Measurements from ENCODE around the gene CXCR6. TPM values are rescaled to one million over a fixed set of nuclear protein-coding genes. Genes with fewer than 3 reads are reported as not detected.

CXCR6 gene
- total and polyA plus RNA-seq, 2 of the 13 experiments (the other 11 are each of a cell fraction or from before 2014, with no cell fraction given) = not detected

DNA sequence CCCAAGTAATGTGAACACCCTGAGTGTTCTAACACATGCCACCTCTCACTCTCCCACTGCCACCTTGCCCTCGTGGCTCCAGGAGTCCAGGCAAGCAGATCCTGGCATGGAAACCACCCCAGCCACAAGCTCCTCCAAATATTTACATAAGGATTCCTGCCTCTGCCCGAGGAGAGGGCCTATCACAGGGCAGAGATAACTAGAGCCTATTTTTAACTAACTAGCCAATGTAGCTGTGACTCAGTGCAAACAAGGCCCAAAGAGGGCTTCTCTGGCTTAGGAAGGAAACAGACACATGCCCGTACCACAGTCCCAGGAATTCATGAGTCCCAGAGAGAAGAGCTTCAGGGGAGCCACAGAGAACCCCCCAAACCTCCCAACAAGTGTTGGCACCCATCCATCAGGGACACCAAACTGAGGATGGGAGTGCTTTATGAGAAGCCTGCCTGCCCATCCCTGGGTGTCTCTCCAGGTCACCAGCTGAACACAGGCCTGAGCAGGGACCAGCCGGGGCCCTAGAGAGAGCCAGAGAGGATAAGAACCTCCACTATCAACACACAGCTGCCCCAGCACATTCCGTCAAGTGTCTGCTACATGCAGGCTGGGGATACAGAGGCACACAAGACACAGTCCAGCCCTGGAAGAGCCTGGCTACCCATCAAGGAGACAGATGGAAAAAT lies 43.2 kb downstream of the CXCR6 start (continued):
- TF ChIP-seq, protein P1, sequence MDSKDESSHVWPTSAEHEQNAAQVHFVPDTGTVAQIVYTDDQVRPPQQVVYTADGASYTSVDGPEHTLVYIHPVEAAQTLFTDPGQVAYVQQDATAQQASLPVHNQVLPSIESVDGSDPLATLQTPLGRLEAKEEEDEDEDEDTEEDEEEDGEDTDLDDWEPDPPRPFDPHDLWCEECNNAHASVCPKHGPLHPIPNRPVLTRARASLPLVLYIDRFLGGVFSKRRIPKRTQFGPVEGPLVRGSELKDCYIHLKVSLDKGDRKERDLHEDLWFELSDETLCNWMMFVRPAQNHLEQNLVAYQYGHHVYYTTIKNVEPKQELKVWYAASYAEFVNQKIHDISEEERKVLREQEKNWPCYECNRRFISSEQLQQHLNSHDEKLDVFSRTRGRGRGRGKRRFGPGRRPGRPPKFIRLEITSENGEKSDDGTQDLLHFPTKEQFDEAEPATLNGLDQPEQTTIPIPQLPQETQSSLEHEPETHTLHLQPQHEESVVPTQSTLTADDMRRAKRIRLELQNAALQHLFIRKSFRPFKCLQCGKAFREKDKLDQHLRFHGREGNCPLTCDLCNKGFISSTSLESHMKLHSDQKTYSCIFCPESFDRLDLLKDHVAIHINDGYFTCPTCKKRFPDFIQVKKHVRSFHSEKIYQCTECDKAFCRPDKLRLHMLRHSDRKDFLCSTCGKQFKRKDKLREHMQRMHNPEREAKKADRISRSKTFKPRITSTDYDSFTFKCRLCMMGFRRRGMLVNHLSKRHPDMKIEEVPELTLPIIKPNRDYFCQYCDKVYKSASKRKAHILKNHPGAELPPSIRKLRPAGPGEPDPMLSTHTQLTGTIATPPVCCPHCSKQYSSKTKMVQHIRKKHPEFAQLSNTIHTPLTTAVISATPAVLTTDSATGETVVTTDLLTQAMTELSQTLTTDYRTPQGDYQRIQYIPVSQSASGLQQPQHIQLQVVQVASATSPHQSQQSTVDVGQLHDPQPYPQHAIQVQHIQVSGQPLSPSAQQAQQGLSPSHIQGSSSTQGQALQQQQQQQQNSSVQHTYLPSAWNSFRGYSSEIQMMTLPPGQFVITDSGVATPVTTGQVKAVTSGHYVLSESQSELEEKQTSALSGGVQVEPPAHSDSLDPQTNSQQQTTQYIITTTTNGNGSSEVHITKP (CRISPR knock-in tag; IDR thresholded peaks at IDR 0.05; ENCODE audit: low read depth) = no peak
- TF ChIP-seq TGIF2 (CRISPR knock-in tag; IDR thresholded peaks at IDR 0.05) (peak; percentile 72; the same call in 1 of the 2 replicates), PCBP2 (optimal IDR thresholded peaks at IDR 0.05; ENCODE audit: low read depth, low read length, poor library complexity, severe bottlenecking) (no peak), MXI1 (IDR thresholded peaks at IDR 0.05; ENCODE audit: borderline replicate concordance, low read depth, low read length) (peak; percentile 77; the same call in 1 of the 3 replicates), ZNF816 (CRISPR knock-in tag; IDR thresholded peaks at IDR 0.05; ENCODE audit: borderline replicate concordance) (peak; percentile 52; the same call in 1 of the 2 replicates), SMAD9 (CRISPR knock-in tag; IDR thresholded peaks at IDR 0.05) (no peak), ZKSCAN5 (CRISPR knock-in tag; IDR thresholded peaks at IDR 0.05) (no peak), ZNF143 (CRISPR knock-in tag; IDR thresholded peaks at IDR 0.05) (no peak), ZNF180 (CRISPR knock-in tag; IDR thresholded peaks at IDR 0.05; ENCODE audit: borderline replicate concordance, low read depth) (no peak), SP2 (CRISPR knock-in tag; IDR thresholded peaks at IDR 0.05) (no peak), SOX5 (CRISPR knock-in tag; IDR thresholded peaks at IDR 0.05; ENCODE audit: borderline replicate concordance) (0 out of 2 replicates have a peak, but pooled peaks have one; percentile 27), ZNF772 (CRISPR knock-in tag; IDR thresholded peaks at IDR 0.05) (peak; percentile 56; the same call in 1 of the 2 replicates), KDM6A (CRISPR knock-in tag; IDR thresholded peaks at IDR 0.05; ENCODE audit: low read depth) (no peak), NR1H2 (CRISPR knock-in tag; IDR thresholded peaks at IDR 0.05; ENCODE audit: borderline replicate concordance, low read depth) (no peak), EED (CRISPR knock-in tag; IDR thresholded peaks at IDR 0.05) (no peak), XBP1 (CRISPR knock-in tag; IDR thresholded peaks at IDR 0.05) (no peak; the same call in 1 of the 2 replicates), GTF3A (CRISPR knock-in tag; conservative IDR thresholded peaks at IDR 0.05) (no peak), ZFAT (CRISPR knock-in tag; conservative IDR thresholded peaks at IDR 0.05) (no peak), FIP1L1 (IDR thresholded peaks at IDR 0.05; ENCODE audit: borderline replicate concordance, insufficient read depth, low read depth, low read length) (no peak), ZNF3 (CRISPR knock-in tag; IDR thresholded peaks at IDR 0.05) (0 out of 2 replicates have a peak, but pooled peaks have one; percentile 18)
- TF ChIP-seq, protein P2, sequence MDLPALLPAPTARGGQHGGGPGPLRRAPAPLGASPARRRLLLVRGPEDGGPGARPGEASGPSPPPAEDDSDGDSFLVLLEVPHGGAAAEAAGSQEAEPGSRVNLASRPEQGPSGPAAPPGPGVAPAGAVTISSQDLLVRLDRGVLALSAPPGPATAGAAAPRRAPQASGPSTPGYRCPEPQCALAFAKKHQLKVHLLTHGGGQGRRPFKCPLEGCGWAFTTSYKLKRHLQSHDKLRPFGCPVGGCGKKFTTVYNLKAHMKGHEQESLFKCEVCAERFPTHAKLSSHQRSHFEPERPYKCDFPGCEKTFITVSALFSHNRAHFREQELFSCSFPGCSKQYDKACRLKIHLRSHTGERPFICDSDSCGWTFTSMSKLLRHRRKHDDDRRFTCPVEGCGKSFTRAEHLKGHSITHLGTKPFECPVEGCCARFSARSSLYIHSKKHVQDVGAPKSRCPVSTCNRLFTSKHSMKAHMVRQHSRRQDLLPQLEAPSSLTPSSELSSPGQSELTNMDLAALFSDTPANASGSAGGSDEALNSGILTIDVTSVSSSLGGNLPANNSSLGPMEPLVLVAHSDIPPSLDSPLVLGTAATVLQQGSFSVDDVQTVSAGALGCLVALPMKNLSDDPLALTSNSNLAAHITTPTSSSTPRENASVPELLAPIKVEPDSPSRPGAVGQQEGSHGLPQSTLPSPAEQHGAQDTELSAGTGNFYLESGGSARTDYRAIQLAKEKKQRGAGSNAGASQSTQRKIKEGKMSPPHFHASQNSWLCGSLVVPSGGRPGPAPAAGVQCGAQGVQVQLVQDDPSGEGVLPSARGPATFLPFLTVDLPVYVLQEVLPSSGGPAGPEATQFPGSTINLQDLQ (CRISPR knock-in tag; IDR thresholded peaks at IDR 0.05) = no peak
- TF ChIP-seq, protein P3, sequence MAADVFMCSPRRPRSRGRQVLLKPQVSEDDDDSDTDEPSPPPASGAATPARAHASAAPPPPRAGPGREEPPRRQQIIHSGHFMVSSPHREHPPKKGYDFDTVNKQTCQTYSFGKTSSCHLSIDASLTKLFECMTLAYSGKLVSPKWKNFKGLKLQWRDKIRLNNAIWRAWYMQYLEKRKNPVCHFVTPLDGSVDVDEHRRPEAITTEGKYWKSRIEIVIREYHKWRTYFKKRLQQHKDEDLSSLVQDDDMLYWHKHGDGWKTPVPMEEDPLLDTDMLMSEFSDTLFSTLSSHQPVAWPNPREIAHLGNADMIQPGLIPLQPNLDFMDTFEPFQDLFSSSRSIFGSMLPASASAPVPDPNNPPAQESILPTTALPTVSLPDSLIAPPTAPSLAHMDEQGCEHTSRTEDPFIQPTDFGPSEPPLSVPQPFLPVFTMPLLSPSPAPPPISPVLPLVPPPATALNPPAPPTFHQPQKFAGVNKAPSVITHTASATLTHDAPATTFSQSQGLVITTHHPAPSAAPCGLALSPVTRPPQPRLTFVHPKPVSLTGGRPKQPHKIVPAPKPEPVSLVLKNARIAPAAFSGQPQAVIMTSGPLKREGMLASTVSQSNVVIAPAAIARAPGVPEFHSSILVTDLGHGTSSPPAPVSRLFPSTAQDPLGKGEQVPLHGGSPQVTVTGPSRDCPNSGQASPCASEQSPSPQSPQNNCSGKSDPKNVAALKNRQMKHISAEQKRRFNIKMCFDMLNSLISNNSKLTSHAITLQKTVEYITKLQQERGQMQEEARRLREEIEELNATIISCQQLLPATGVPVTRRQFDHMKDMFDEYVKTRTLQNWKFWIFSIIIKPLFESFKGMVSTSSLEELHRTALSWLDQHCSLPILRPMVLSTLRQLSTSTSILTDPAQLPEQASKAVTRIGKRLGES (CRISPR knock-in tag; IDR thresholded peaks at IDR 0.05; ENCODE audit: borderline replicate concordance) = no peak
